H1 (cell line): ENCODE results near the gene PET100. TPM values are rescaled to one million over a fixed set of nuclear protein-coding genes. Genes with fewer than 3 reads are reported as not detected.

Source experiments
- CTCF ChIA-PET: fragments of 300-600 bp; sonication (Branson Sonifier 250); formaldehyde crosslinking; loops from one replicate; lab custom pipeline; 2021; ENCODE audit not compliant: partially characterized antibody; lab: Charles Lee
- POLR2A ChIA-PET: fragments of 300-600 bp; sonication (Branson Sonifier 250); formaldehyde crosslinking; loops from one replicate; lab custom pipeline; 2021; ENCODE audit warnings: inconsistent platforms; ENCODE audit not compliant: partially characterized antibody; lab: Charles Lee
- DNase-seq, 2 experiments: peaks; one replicate each; pipeline versions ENCODE4 v3.0.0 to v3.0.0-alpha.2; 2010 to 2022; ENCODE audit warnings: low spot score in 2 of 2, low read depth in 1 of 2, mixed read lengths in 1 of 2
- FAIRE-seq: peaks from 2 replicates; lab custom pipeline; 2011; peaks lifted over from hg19 to GRCh38; lab: Jason Lieb, UNC
- H2AFZ ChIP-seq: 2 replicates; pipeline ENCODE4 v1.8.1; 2012; ENCODE audit warnings: low read length, inconsistent platforms
- H2AK5ac ChIP-seq: 2 replicates; pipeline ENCODE4 v1.6.1; 2013; ENCODE audit warnings: low read depth, low read length
- H2BK120ac ChIP-seq: replicated peaks from 2 replicates; pipeline ENCODE3; 2013; ENCODE audit warnings: low read depth, low read length, inconsistent platforms
- H2BK12ac ChIP-seq: 2 replicates; pipeline ENCODE4 v1.6.1; 2013; ENCODE audit warnings: low read depth, low read length
- H2BK15ac ChIP-seq: 2 replicates; pipeline ENCODE4 v1.6.1; 2013; ENCODE audit warnings: low read length
- H2BK20ac ChIP-seq: 2 replicates; pipeline ENCODE4 v1.6.1; 2013; ENCODE audit warnings: low read length
- H2BK5ac ChIP-seq: 2 replicates; pipeline ENCODE4 v1.6.1; 2013; ENCODE audit warnings: low read depth, low read length
- H3K14ac ChIP-seq: 2 replicates; pipeline ENCODE4 v1.6.1; 2013; ENCODE audit warnings: inconsistent platforms; ENCODE audit not compliant: insufficient read length
- H3K18ac ChIP-seq: 2 replicates; pipeline ENCODE4 v1.6.1; 2013; ENCODE audit warnings: low read length; ENCODE audit errors: extremely low read depth
- H3K23ac ChIP-seq: 2 replicates; pipeline ENCODE4 v1.6.1; 2013; ENCODE audit warnings: inconsistent platforms; ENCODE audit not compliant: insufficient read length
- H3K23me2 ChIP-seq: 2 replicates; pipeline ENCODE4 v1.6.1; 2013; ENCODE audit warnings: low read depth, low read length
- H3K27ac ChIP-seq: 2 replicates; pipeline ENCODE4 v1.6.1; 2011; ENCODE audit warnings: low read depth, low read length, inconsistent platforms
- H3K27me3 ChIP-seq, 4 experiments: replicated peaks in 1 of 4; 1 replicate in 1 of 4; 2 replicates in 3 of 4; pipeline versions ENCODE4 v1.6.1 to v1.8.1; 2011 to 2013; ENCODE audit warnings: low read length in 3 of 4, mild to moderate bottlenecking in 3 of 4, inconsistent platforms in 2 of 4, mixed read lengths in 2 of 4, moderate library complexity in 1 of 4; ENCODE audit not compliant: control insufficient read depth in 3 of 4, insufficient read depth in 3 of 4; ENCODE audit errors: extremely low read depth in 1 of 4
- H3K36me3 ChIP-seq, 4 experiments: 2 replicates each; pipeline versions ENCODE4 v1.6.1 to v1.8.1; 2011 to 2013; ENCODE audit warnings: mild to moderate bottlenecking in 4 of 4, low read length in 3 of 4, moderate library complexity in 2 of 4, control low read depth in 1 of 4, inconsistent platforms in 1 of 4; ENCODE audit not compliant: insufficient read depth in 4 of 4, control insufficient read depth in 2 of 4
- H3K4ac ChIP-seq: replicated peaks from 2 replicates; pipeline ENCODE3; 2013; ENCODE audit warnings: low read length, low read depth, mixed read lengths, inconsistent platforms; ENCODE audit not compliant: insufficient read length
- H3K4me1 ChIP-seq, 4 experiments: replicated peaks in 1 of 4; 1 replicate in 1 of 4; 2 replicates in 3 of 4; pipeline versions ENCODE4 v1.6.1 to v1.8.1; 2011 to 2013; ENCODE audit warnings: low read length in 3 of 4, inconsistent platforms in 2 of 4, mixed read lengths in 1 of 4; ENCODE audit not compliant: insufficient read depth in 4 of 4, control insufficient read depth in 3 of 4
- H3K4me2 ChIP-seq, 2 experiments: 2 replicates each; pipeline versions ENCODE4 v1.6.1 to v1.8.1; 2011 to 2013; ENCODE audit warnings: low read depth in 2 of 2, low read length in 2 of 2, control low read depth in 1 of 2, inconsistent platforms in 1 of 2, mild to moderate bottlenecking in 1 of 2; ENCODE audit not compliant: insufficient read depth in 1 of 2
- H3K4me3 ChIP-seq, 4 experiments: fragments of 200-600, 300-600 bp in 1 of 4; sonication (generic), shearing (Covaris generic), sonication (Bioruptor Twin) in 1 of 4; 2 replicates each; pipeline versions ENCODE4 v1.5.1 to v1.8.1; 2011 to 2016; ENCODE audit warnings: low read length in 4 of 4, low read depth in 3 of 4, control low read depth in 2 of 4, inconsistent platforms in 2 of 4, mild to moderate bottlenecking in 2 of 4, mixed read lengths in 1 of 4, moderate library complexity in 1 of 4; ENCODE audit not compliant: insufficient read depth in 2 of 4; ENCODE audit errors: extremely low read depth in 1 of 4
- H3K56ac ChIP-seq: replicated peaks from 2 replicates; pipeline ENCODE3; 2013; ENCODE audit warnings: low read depth, mild to moderate bottlenecking, mixed read lengths, low read length, inconsistent platforms; ENCODE audit not compliant: insufficient read length
- H3K79me1 ChIP-seq: 2 replicates; pipeline ENCODE4 v1.6.1; 2013; ENCODE audit warnings: low read depth, low read length, control low read depth
- H3K79me2 ChIP-seq, 2 experiments: 2 replicates each; pipeline versions ENCODE4 v1.6.1 to v1.8.1; 2012 to 2013; ENCODE audit warnings: low read length in 2 of 2, mild to moderate bottlenecking in 2 of 2, inconsistent platforms in 1 of 2; ENCODE audit not compliant: insufficient read depth in 2 of 2, control insufficient read depth in 1 of 2
- H3K9ac ChIP-seq, 4 experiments: replicated peaks in 1 of 4; 1 replicate in 1 of 4; 2 replicates in 3 of 4; pipeline versions ENCODE4 v1.6.1 to v1.8.1; 2011 to 2013; ENCODE audit warnings: low read depth in 3 of 4, low read length in 3 of 4, control low read depth in 2 of 4, mild to moderate bottlenecking in 2 of 4, moderate library complexity in 2 of 4, inconsistent platforms in 1 of 4; ENCODE audit errors: extremely low read depth in 1 of 4
- H3K9me3 ChIP-seq, 2 experiments: 2 replicates each; pipeline versions ENCODE4 v1.6.1 to v1.8.1; 2012 to 2013; ENCODE audit warnings: mild to moderate bottlenecking in 2 of 2, moderate library complexity in 2 of 2, control low read depth in 1 of 2, inconsistent platforms in 1 of 2, low read depth in 1 of 2, low read length in 1 of 2, mixed read lengths in 1 of 2; ENCODE audit not compliant: insufficient read depth in 2 of 2
- H4K20me1 ChIP-seq, 2 experiments: replicated peaks in 1 of 2; 2 replicates each; pipeline versions ENCODE3 to v1.8.1; 2011 to 2013; ENCODE audit warnings: inconsistent platforms in 2 of 2, low read length in 2 of 2, mild to moderate bottlenecking in 1 of 2; ENCODE audit not compliant: insufficient read depth in 2 of 2, control insufficient read depth in 1 of 2
- H4K5ac ChIP-seq: 2 replicates; pipeline ENCODE4 v1.6.1; 2013; ENCODE audit warnings: low read length, low read depth, mixed read lengths, inconsistent platforms; ENCODE audit not compliant: insufficient read length
- H4K8ac ChIP-seq: 2 replicates; pipeline ENCODE4 v1.8.0; 2013; ENCODE audit warnings: mild to moderate bottlenecking, moderate library complexity, low read length, inconsistent platforms; ENCODE audit not compliant: insufficient read depth; ENCODE audit errors: extremely low read depth
- H4K91ac ChIP-seq: replicated peaks from 2 replicates; pipeline ENCODE3; 2013; ENCODE audit warnings: low read length, mixed read lengths, inconsistent platforms; ENCODE audit not compliant: insufficient read length
- BACH1 ChIP-seq: IDR thresholded peaks from 2 replicates; pipeline ENCODE4 v1.6.1; 2012; ENCODE audit warnings: low read length, improper control_type of control experiment
- E2F6 ChIP-seq: IDR thresholded peaks from 2 replicates; pipeline ENCODE4 v1.6.1; 2012; ENCODE audit warnings: inconsistent platforms
- EGR1 ChIP-seq: IDR thresholded peaks from 2 replicates; pipeline ENCODE4 v1.6.1; 2011; ENCODE audit warnings: low read depth, low read length, borderline replicate concordance
- KDM1A ChIP-seq: fragments of 200-600, 300-600 bp; sonication (generic); IDR thresholded peaks from 2 replicates; pipeline ENCODE4 v1.7.1; 2016; ENCODE audit warnings: mild to moderate bottlenecking, low read length, borderline replicate concordance
- MAX ChIP-seq: IDR thresholded peaks from 2 replicates; pipeline ENCODE4 v1.6.1; 2012; ENCODE audit warnings: inconsistent platforms
- NRF1 ChIP-seq: IDR thresholded peaks from 2 replicates; pipeline ENCODE4 v1.6.1; 2011; ENCODE audit warnings: mild to moderate bottlenecking, low read depth, low read length, improper control_type of control experiment
- POU5F1 ChIP-seq: IDR thresholded peaks from 2 replicates; pipeline ENCODE4 v1.6.1; 2011; ENCODE audit warnings: low read depth, mild to moderate bottlenecking, low read length, moderate library complexity
- RAD21 ChIP-seq, 2 experiments: IDR thresholded peaks in 1 of 2; conservative IDR thresholded peaks in 1 of 2; 2 replicates each; pipeline ENCODE4 v1.6.1; 2011; ENCODE audit warnings: low read depth in 2 of 2, low read length in 2 of 2, improper control_type of control experiment in 1 of 2, inconsistent platforms in 1 of 2, mild to moderate bottlenecking in 1 of 2, moderate library complexity in 1 of 2
- RXRA ChIP-seq: IDR thresholded peaks from 2 replicates; pipeline ENCODE4 v1.6.1; 2011; ENCODE audit warnings: low read depth, mild to moderate bottlenecking, low read length, moderate library complexity; ENCODE audit not compliant: insufficient read depth
- TAF7 ChIP-seq: optimal IDR thresholded peaks from 2 replicates; pipeline ENCODE3; 2011; ENCODE audit warnings: low read depth, mild to moderate bottlenecking, inconsistent platforms, low read length, moderate library complexity, borderline replicate concordance
- TCF12 ChIP-seq: IDR thresholded peaks from 2 replicates; pipeline ENCODE4 v1.6.1; 2011; ENCODE audit warnings: low read depth, mild to moderate bottlenecking, low read length
- WGBS, 2 experiments: shearing (Covaris generic) in 1 of 2; methylation state at CpG; one replicate each; pipeline versions ENCODE4 v1.1.6 to v1.1.7; 2013 to 2015; ENCODE audit warnings: low lambda C conversion rate in 2 of 2, mixed read lengths in 2 of 2, inconsistent platforms in 1 of 2, low coverage in 1 of 2, missing lambda C conversion rate in 1 of 2; ENCODE audit not compliant: insufficient replicate concordance in 2 of 2, insufficient coverage in 1 of 2, insufficient read length in 1 of 2; ENCODE audit errors: extremely low coverage in 1 of 2, missing lambda C conversion rate in 1 of 2; 5-methylcytosine and 5-hydroxymethylcytosine counted together
- polyA plus RNA-seq, 7 experiments: library from polyadenylated mRNA; depleted of rRNA in 3 of 7; stranded (reverse) in 5 of 7; unstranded in 2 of 7; fragments of >200 nt in 5 of 7; fragments of 200-250 nt in 2 of 7; gene quantifications; 1 replicate in 5 of 7; 2 replicates in 1 of 7; 4 replicates in 1 of 7; pipeline versions ENCODE4 v1.2.1 to v1.2.3, GENCODE V29; 2011 to 2013; ENCODE audit warnings: missing spikeins in 2 of 7, mixed read lengths in 2 of 7
- total RNA-seq: library from RNA; stranded (reverse); fragmentation: NEBNext Ultra II Directional; extraction: Animal tissue kit (Norgen Biotek cat#: 25700); gene quantifications from 2 replicates; pipeline ENCODE4 v1.2.1, GENCODE V29; 2021

The PET100 gene
- total and polyA plus RNA-seq, 2 of the 8 experiments (the other 6 are each of a cell fraction or from before 2014, with no cell fraction given) = 80.8 to 105 TPM

GRCh38 chr19:7645656-7646425 lies 16.2 kb downstream of the PET100 start:
- H3K14ac ChIP-seq = no peak overlapping the region
- H3K79me1 ChIP-seq = no peaks in the 10 kb centered on the region
- no peak overlapping the region for H3K9ac ChIP-seq
- H3K27me3 ChIP-seq = peaks cover 0 to 6% (median 0%) of the 10 kb centered on the region in 4 experiments; a peak in 3 of 7 replicates
- peaks cover 0 to 6% of the 10 kb centered on the region in 2 experiments for H4K20me1 ChIP-seq
- H2AFZ ChIP-seq = no peak overlapping the region
- no peaks in the 10 kb centered on the region for H3K23me2 ChIP-seq
- peaks cover 0 to 3% (median 0%) of the 10 kb centered on the region in 4 experiments; a peak in 1 of 8 replicates for H3K36me3 ChIP-seq
- peaks cover 0 to 5% (median 0%) of the 10 kb centered on the region in 4 experiments; a peak in 4 of 7 replicates for H3K4me1 ChIP-seq
- no peaks in the 10 kb centered on the region for H3K9me3 ChIP-seq
- no peaks in the 10 kb centered on the region for H3K79me2 ChIP-seq
- H3K56ac ChIP-seq = no peak overlapping the region
- H2AK5ac ChIP-seq = no peak overlapping the region
- no peak for DNase-seq
- no peak overlapping the region for H3K4me2 ChIP-seq
- no peak overlapping the region for H2BK12ac ChIP-seq
- no peak overlapping the region for H3K4ac ChIP-seq
- H2BK120ac ChIP-seq = no peak overlapping the region
- WGBS, 2 experiments = 81% methylated on average over 11 of the region's 20 CpGs; no CpG with 5 or more reads in 1 of the 2 experiments
- no peak overlapping the region for H2BK5ac ChIP-seq
- H3K18ac ChIP-seq = no peak overlapping the region
- no peak for FAIRE-seq
- no peak overlapping the region for H3K4me3 ChIP-seq
- no peak overlapping the region for H3K27ac ChIP-seq
- POLR2A ChIA-PET = interaction anchor here (0.9 to 1.3 kb wide), 2 partner anchors 10 to 16 kb away, joined by 3 to 4 read pairs; partner anchors contain the start of gene PET100
- CTCF ChIA-PET = interaction anchor here (1.8 kb wide), 1 partner anchor 154 kb away, joined by 6 read pairs; no protein-coding TSS in a partner anchor
- H4K91ac ChIP-seq = no peak overlapping the region
- H4K5ac ChIP-seq = no peak overlapping the region
- no peak overlapping the region for H3K23ac ChIP-seq
- H2BK20ac ChIP-seq = no peak overlapping the region
- no peak overlapping the region for H2BK15ac ChIP-seq
- peak overlapping the region; percentile 21; the same call in 1 of the 2 replicates for H4K8ac ChIP-seq
- TF ChIP-seq TCF12 = no peak
- no peak for TF ChIP-seq MAX
- no peak for TF ChIP-seq POU5F1
- TF ChIP-seq RAD21 (IDR thresholded peaks at IDR 0.05 in 1 of 2, conservative IDR thresholded peaks at IDR 0.05 in 1 of 2; ENCODE audit: low read depth in 2 of 2, low read length in 2 of 2) = no peak
- TF ChIP-seq BACH1 = no peak
- TF ChIP-seq E2F6 = no peak
- no peak for TF ChIP-seq EGR1
- TF ChIP-seq KDM1A = no peak
- no peak for TF ChIP-seq TAF7
- TF ChIP-seq NRF1 = no peak
- no peak for TF ChIP-seq RXRA
